Stimulated activated CD4-positive, alpha-beta T cell treated with anti-CD3 and anti-CD28 coated beads, Interleukin-4, amount 100 ng/mL, for 4 hours (primary cell): ENCODE measurements around the gene FUT2.

Source experiments
- DNase-seq, 2 experiments: peaks; one replicate each; pipeline ENCODE4 v3.0.0-alpha.2; 2020

The FUT2 gene

GRCh38 chr19:48752496-48753365, 57.0 kb downstream of the FUT2 start, which contains the start of gene FUT1:
Gene FUT1, minus strand, starts transcription at chr19:48752641. Its CDS starts 1,360 bp downstream, at chr19:48751281.
- no peak for DNase-seq

DNA sequence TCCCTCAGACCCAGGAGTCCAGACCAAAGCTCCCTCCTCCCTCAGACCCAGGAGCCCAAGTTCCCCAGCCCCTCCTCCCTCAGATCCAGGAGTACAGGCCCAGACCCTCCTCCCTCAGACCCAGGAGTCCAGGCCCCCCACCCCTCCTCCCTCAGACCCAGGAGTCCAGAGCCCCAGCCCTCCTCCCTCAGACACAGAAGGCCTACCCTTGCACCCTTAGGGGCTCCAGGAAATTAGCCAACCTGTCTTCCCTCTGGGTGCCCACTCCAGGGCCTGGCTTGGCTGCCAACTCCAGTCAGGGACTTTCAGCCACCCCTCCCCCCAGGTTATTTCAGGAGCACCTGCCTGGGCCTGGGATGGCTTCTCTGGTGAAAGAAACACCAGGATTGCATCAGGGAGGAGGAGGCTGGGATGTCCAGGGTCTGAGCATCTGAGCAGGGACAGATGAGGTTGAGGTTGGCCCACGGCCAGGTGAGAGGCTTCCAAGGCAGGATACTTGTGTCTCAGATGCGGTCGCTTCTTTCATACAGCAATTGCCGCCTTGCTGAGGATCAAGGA, 59.4 kb downstream of the FUT2 start, which contains the start of gene FGF21:
FGF21 (plus strand) TSS at position 441 of the 558 bp plus-strand sequence. CDS start 713 bp downstream, outside the sequence.
- DNase-seq = no peak
